Activated gamma-delta T cell treated with anti-CD3 and anti-CD28 coated beads, Interleukin-2, amount 50 U/mL, for 16 hours (primary cell): ENCODE measurements around the gene MKX.

ENCODE experiments used
- DNase-seq: peaks from one replicate; pipeline ENCODE4 v3.0.0-alpha.2; 2020; ENCODE audit warnings: low read depth

The MKX gene

GRCh38 chr10:27742195-27743011 is 3.2 kb downstream of the MKX start:
- peak; percentile 66 for DNase-seq

- DNase-seq = no peak
These were observed 4.2 kb downstream of the MKX start for GRCh38 chr10:27741173-27742091.

- DNase-seq = no peak
These were observed 9.2 kb downstream of the MKX start for GRCh38 chr10:27736396-27736795.

DNA sequence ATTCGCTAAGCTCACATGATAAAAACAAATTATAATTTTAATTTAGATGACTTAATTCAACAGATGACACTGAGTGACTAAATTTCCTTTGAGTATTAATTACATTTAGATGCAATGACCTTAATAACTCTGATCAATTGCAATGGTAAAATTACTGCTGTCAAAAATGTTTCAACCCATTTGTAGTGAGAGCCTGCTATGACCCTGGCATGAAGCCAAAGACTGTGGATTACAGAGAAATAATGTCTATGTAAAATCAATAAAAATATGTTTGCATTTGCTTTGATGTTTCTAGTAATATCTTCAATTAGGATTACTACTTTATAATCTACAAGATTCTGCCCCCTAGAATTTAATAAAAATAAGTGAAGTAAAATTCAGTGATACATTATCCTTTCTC is 15.6 kb downstream of the MKX start:
- DNase-seq = no peak

DNA sequence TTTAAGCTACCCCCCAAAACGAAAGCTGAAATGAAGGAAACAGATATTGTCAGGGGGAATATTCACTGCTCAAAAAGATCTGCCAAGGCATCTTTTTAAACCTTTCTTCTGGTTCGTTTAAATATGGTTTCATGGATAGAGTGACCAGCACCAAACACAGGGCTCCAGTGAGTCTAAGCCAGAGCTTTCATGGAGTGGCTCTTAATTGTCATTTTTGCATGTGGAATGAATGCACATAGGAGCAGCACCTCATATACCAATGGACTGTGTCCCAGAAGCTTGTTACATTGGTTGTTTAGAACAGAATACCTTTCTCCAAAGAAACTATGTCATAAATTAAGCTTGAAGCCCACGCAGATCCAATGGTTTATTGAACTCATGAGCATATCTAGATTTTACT is 17.3 kb downstream of the MKX start:
- DNase-seq = no peak

- DNase-seq = no peak
These were observed 21.3 kb downstream of the MKX start for GRCh38 chr10:27724287-27724686.

- DNase-seq = no peak
These were observed 22.2 kb downstream of the MKX start for GRCh38 chr10:27723436-27723835.

DNA sequence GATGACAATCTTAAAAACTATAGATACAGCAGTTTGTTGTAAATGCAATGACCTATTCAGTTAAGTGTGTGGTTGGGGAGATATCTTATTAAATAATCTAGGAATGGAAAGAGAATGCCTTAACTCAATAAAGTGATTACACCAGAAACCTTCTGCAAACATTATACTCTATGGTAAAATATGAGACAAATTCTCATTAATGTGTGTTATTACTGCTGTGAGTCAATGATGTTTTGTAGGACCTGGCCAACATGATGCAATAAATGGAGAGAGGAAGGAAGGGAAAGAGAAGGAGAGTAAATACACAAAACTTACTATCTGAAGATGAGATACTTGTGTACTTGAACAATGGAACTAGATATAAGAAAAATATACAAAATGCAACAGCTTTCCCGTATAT is 25.1 kb downstream of the MKX start:
- no peak for DNase-seq

DNA sequence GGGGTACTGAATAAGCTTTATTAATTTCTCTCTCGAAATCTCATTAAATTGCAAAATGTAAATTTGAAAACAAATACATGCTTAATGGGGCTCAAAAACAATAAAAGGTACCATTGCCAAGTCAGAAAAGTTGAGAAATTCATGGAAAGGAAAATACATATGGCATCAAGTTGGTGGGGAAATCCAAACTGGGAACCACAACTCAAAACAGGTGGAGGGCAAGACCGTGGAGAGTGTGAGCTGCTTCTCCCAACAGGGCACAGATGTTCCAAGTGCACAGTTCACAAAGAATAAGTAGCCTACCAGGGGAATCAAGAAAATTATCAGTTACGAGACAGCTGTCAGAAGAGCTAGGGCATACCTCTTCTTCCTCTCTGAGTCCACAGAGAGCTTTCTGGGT is 26.6 kb downstream of the MKX start:
- DNase-seq = no peak

- DNase-seq = no peak
These were observed 27.8 kb downstream of the MKX start for GRCh38 chr10:27717861-27718260.

- no peak for DNase-seq
These were observed 28.4 kb downstream of the MKX start for GRCh38 chr10:27717224-27717623.

DNA sequence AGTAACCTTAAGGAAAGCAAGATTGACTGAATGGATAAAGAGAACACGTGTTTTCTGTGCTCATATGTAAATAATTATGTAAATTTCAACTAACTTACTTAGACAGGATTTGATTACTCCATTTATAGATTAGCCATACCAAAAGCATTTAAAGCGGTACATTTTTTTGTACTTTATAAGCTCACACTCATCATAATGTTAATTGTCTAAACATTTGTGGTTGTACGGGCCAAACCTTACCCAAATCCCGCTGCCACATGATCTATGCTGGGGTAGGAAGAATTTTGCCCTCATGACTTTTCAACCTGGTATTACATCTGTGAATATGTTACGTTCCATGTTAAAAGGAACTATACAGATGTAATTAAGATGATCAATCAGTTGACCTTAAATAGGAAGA is 29.1 kb downstream of the MKX start:
- DNase-seq = no peak

DNA sequence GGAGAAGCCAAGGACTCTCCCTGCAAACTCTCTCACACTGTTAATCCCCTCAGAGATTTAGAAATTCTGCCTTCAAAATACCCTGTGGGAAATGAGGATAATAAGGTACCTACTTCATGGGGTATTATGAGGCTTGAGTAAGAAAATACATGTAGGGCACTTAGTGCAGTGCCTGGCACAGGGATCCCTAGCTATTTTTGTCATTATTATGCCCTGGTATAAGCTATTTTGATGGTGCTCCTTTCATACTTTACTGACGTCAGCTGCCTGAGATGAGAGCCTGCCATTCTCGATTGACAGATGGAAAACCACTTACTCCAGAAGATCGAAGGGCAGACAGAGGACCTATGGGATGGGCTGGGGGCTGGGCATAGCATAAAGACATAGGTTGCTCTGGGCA is 30.1 kb downstream of the MKX start:
- DNase-seq = no peak

DNA sequence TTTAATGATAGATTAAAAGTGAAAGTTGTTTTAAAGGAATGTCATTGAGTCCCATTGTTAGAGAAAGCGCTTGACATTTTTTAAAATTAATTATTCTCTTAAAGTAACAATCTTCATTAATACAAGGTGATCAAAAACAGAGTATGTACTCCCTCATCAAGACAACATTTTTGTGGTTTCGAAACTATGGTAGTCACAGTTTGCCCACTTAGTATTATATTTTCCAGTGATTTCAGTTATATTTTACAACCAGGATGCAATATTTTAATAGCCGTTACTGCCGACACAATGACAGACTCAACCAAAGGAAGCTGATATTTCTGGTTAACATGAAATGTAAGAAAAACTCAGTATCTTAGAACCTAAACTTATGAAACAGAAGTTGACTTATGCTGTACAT is 31.3 kb downstream of the MKX start:
- DNase-seq = no peak

- no peak for DNase-seq
These were observed 31.7 kb downstream of the MKX start for GRCh38 chr10:27713941-27714340.

- no peak for DNase-seq
These were observed 35.6 kb downstream of the MKX start for GRCh38 chr10:27710014-27710413.

DNA sequence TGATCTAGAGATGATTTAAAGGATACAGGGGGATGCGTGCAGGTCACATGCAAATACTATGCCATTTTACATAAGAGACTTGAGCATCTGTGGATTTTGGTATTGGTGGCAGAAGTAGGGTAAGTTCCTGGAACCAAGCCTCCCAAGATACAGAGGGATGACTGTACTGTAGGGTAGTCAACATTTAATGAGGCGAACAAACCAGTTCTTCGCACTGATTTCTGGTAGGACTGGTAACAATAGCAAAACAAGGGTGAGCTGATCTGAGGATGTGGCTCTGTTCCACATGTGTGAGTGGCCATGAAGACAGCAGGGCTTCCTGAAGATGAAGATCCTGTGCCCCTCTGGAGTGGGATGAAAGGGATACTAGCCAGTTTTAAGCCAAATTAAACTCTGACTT is 36.3 kb downstream of the MKX start:
- no peak for DNase-seq

DNA sequence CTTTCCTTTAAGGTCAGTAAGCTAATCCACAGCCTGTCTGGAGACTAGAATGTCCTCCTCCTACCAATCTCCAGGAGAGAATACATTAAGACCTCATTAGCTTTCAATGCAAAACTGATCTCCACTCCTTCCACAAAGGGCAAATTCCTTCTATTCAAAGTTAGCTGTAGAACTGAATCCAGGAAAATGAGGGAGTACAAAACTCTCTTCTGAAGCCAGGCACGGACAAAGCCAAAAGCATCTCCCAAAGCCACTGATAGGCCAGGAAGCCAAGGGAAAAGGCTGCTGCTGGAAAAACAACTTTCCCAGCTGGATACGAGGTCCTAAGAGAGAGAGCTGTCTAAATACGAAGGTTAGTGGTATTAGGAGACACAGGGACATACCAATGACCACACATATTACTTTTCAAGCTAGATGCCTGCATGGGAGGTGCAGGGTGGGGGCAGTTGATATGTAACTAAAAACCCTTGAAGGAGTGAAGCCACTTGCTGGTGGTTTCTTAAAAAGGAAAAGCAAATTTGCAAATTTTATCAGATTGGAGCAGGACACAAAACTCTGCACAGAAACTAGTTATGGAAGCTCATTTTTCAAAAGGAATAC is 43.6 kb downstream of the MKX start:
- DNase-seq = no peak

DNA sequence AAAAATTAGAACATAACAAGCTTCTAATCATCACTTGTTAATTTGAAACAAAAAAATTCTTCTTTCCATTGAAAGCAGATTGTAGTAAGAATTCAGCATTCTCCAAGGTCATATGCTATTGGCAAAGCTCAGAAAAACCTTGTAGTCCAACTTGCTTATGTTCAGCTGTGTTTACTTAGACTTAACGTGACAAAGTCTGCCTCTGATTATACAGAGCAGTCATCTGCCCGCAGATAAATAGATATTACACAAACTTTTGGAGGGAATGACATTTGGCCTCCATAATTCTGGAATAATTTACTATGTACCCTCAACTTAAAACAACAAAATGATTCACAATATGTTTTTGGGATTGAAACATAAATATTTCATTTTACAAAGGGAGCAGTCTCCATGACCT is 45.8 kb downstream of the MKX start:
- DNase-seq = no peak

- no peak for DNase-seq
These were observed 46.7 kb downstream of the MKX start for GRCh38 chr10:27698961-27699360.

DNA sequence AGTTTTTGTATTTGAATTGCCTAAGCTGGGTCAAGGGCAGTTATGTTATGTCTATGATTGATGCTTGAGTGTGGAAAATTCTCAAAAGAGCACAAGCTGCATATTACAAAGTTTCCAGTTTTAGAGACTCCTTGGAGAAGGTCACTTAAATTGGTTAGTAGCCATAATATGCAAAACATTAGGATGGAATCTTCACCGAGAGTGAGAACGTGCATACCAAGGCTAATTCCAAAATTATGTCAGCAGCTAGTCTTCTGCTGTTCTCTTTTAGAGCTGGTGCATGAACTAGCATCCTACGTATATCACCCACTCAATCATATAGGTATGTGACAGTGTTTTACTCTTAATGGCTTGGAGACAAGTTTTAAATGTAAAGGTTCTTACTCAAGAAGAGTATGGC is 49.2 kb downstream of the MKX start:
- no peak for DNase-seq

- DNase-seq = no peak
These were observed 49.9 kb downstream of the MKX start for GRCh38 chr10:27695706-27696105.

DNA sequence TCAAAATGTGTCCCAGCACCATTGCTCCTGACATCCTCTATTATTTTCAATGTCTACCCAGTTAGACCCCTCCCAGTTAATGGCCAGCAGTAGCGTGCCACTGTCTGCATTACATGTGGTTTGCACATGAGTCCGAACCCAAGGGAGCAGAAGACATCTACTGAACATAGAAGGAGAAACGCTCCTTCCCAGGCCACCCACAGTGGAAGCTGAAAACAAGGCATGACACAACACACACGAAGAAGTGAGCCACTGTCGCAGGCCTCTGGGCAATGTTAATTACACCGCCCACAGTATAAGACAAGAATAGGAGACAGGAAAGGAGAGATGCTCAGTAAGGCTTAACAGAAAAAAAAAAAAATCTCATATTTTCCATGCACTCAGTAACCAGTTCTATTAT is 50.5 kb downstream of the MKX start:
- DNase-seq = no peak
